Keratinocyte (primary cell): ENCODE measurements around the gene FMNL3. TPM values are rescaled to one million over a fixed set of nuclear protein-coding genes. Genes with fewer than 3 reads are reported as not detected.

ENCODE experiments used
- DNase-seq: peaks from one replicate; pipeline ENCODE4 v3.0.0-alpha.2; 2011; ENCODE audit warnings: low read depth, missing footprints, low spot score
- FAIRE-seq: peaks from 2 replicates; lab custom pipeline; 2011; peaks lifted over from hg19 to GRCh38; lab: Jason Lieb, UNC
- H2AFZ ChIP-seq: 2 replicates; pipeline ENCODE4 v1.6.0; 2012; ENCODE audit warnings: low read length, control low read depth, inconsistent platforms; ENCODE audit not compliant: control insufficient read depth
- H3K27ac ChIP-seq: 2 replicates; pipeline ENCODE4 v1.5.1; 2011; ENCODE audit warnings: low read length; ENCODE audit not compliant: control insufficient read depth, insufficient read depth
- H3K27me3 ChIP-seq: 3 replicates; pipeline ENCODE4 v1.6.0; 2011; ENCODE audit warnings: low read length; ENCODE audit not compliant: control insufficient read depth, insufficient read depth; ENCODE audit errors: extremely low read depth
- H3K36me3 ChIP-seq, 2 experiments: 2 replicates in 1 of 2; 3 replicates in 1 of 2; pipeline ENCODE4 v1.5.1; 2011; ENCODE audit warnings: low read length in 2 of 2, mild to moderate bottlenecking in 1 of 2; ENCODE audit not compliant: control insufficient read depth in 2 of 2, insufficient read depth in 2 of 2; ENCODE audit errors: extremely low read depth in 1 of 2
- H3K4me1 ChIP-seq: 3 replicates; pipeline ENCODE4 v1.5.1; 2011; ENCODE audit warnings: low read length; ENCODE audit not compliant: control insufficient read depth, insufficient read depth; ENCODE audit errors: extremely low read depth
- H3K4me2 ChIP-seq: 3 replicates; pipeline ENCODE4 v1.6.0; 2011; ENCODE audit warnings: low read depth, low read length; ENCODE audit not compliant: control insufficient read depth, insufficient read depth; ENCODE audit errors: extremely low read depth
- H3K4me3 ChIP-seq, 3 experiments: fragments of 200-600 bp in 1 of 3; sonication (generic) in 1 of 3; 2 replicates in 2 of 3; 3 replicates in 1 of 3; pipeline ENCODE4 v1.5.1; 2011 to 2016; ENCODE audit warnings: low read length in 3 of 3, mild to moderate bottlenecking in 3 of 3, control low read depth in 2 of 3, inconsistent platforms in 1 of 3, low read depth in 1 of 3, mixed read lengths in 1 of 3, mixed run types in 1 of 3, moderate library complexity in 1 of 3; ENCODE audit not compliant: control insufficient read depth in 2 of 3, insufficient read depth in 2 of 3; ENCODE audit errors: extremely low read depth in 1 of 3
- H3K79me2 ChIP-seq: 2 replicates; pipeline ENCODE4 v1.6.0; 2012; ENCODE audit warnings: low read length; ENCODE audit not compliant: control insufficient read depth, insufficient read depth
- H3K9ac ChIP-seq: 3 replicates; pipeline ENCODE4 v1.6.0; 2011; ENCODE audit warnings: low read length; ENCODE audit not compliant: control insufficient read depth, insufficient read depth; ENCODE audit errors: extremely low read depth
- H3K9me1 ChIP-seq: 3 replicates; pipeline ENCODE4 v1.6.0; 2011; ENCODE audit warnings: low read length; ENCODE audit not compliant: control insufficient read depth, insufficient read depth; ENCODE audit errors: extremely low read depth
- H3K9me3 ChIP-seq: 2 replicates; pipeline ENCODE4 v1.5.1; 2012; ENCODE audit warnings: low read depth, low read length; ENCODE audit not compliant: control insufficient read depth
- H4K20me1 ChIP-seq: 3 replicates; pipeline ENCODE4 v1.6.0; 2011; ENCODE audit warnings: low read length; ENCODE audit not compliant: control insufficient read depth, insufficient read depth; ENCODE audit errors: extremely low read depth
- CTCF ChIP-seq, 3 experiments: IDR thresholded peaks in 1 of 3; conservative IDR thresholded peaks in 1 of 3; optimal IDR thresholded peaks in 1 of 3; 2 replicates in 2 of 3; 3 replicates in 1 of 3; pipeline versions ENCODE3 to v1.5.1; 2011; ENCODE audit warnings: low read length in 3 of 3, mild to moderate bottlenecking in 3 of 3, moderate library complexity in 2 of 3, control low read depth in 1 of 3, inconsistent platforms in 1 of 3; ENCODE audit not compliant: insufficient read depth in 2 of 3; ENCODE audit errors: extremely low read depth in 1 of 3
- EZH2 ChIP-seq: IDR thresholded peaks from one replicate; pipeline ENCODE4 v1.6.1; 2012; ENCODE audit warnings: inconsistent platforms, mild to moderate bottlenecking, low read length, moderate library complexity
- dilution Hi-C: fragments of 300-500 bp; cut with MboI; formaldehyde crosslinking; loops from one replicate; pipeline ENCODE4 v1.7.0; 2020; ENCODE audit warnings: low sequenced_read_pairs; ENCODE audit not compliant: extremely low pct_ligation_motif_present
- polyA plus RNA-seq, 5 experiments: library from polyadenylated mRNA; depleted of rRNA in 3 of 5; stranded (reverse) in 3 of 5; stranded (forward) in 1 of 5; unstranded in 1 of 5; fragments of >200 nt; gene quantifications; 1 replicate in 1 of 5; 2 replicates in 3 of 5; 3 replicates in 1 of 5; pipeline versions ENCODE4 v1.2.1 to v1.2.3, GENCODE V29; 2011 to 2012; ENCODE audit warnings: missing spikeins in 2 of 5, low read depth in 1 of 5, low replicate concordance in 1 of 5

The FMNL3 gene
- polyA plus RNA-seq, 1 donor (not counting 4 experiments of a cell fraction or from before 2014, with no cell fraction given), result 1.1 TPM

- no peak for TF ChIP-seq EZH2
- no peak for TF ChIP-seq CTCF (optimal IDR thresholded peaks at IDR 0.05 in 1 of 3, IDR thresholded peaks at IDR 0.05 in 1 of 3, conservative IDR thresholded peaks at IDR 0.05 in 1 of 3; ENCODE audit: extremely low read depth in 1 of 3, insufficient read depth in 2 of 3, low read length in 3 of 3)
- no peak overlapping the region for H3K4me2 ChIP-seq
- no peak overlapping the region for H3K27ac ChIP-seq
- no peaks in the 10 kb centered on the region for H4K20me1 ChIP-seq
- dilution Hi-C loops, result no loop called here
- H3K36me3 ChIP-seq, result peaks cover 32 to 39% of the 10 kb centered on the region in 2 experiments
- H3K9ac ChIP-seq, result no peak overlapping the region
- H2AFZ ChIP-seq, result no peak overlapping the region
- H3K79me2 ChIP-seq, result no peaks in the 10 kb centered on the region
- no peaks in the 10 kb centered on the region for H3K4me1 ChIP-seq
- no peak overlapping the region for H3K4me3 ChIP-seq
- no peaks in the 10 kb centered on the region for H3K27me3 ChIP-seq
- no peaks in the 10 kb centered on the region for H3K9me3 ChIP-seq
- no peak for DNase-seq
- no peaks in the 10 kb centered on the region for H3K9me1 ChIP-seq
- no peak for FAIRE-seq
Measured at GRCh38 chr12:49635036-49635435, 72.2 kb downstream of the FMNL3 start.

GRCh38 chr12:49633703-49634345 is 73.4 kb downstream of the FMNL3 start:
- Histone ChIP-seq H3K4me1 (no peaks in the 10 kb centered on the region), H3K36me3 (peaks cover 30 to 39% of the 10 kb centered on the region in 2 experiments), H3K9me3 (no peaks in the 10 kb centered on the region), H4K20me1 (no peaks in the 10 kb centered on the region), H3K4me3 (no peak overlapping the region), H3K27me3 (no peaks in the 10 kb centered on the region), H3K79me2 (peaks cover under 1% of the 10 kb centered on the region), H3K9me1 (no peaks in the 10 kb centered on the region), H2AFZ (no peak overlapping the region), H3K4me2 (no peak overlapping the region), H3K9ac (no peak overlapping the region), H3K27ac (no peak overlapping the region)
- FAIRE-seq, result no peak
- dilution Hi-C loops, result no loop called here
- TF ChIP-seq CTCF (optimal IDR thresholded peaks at IDR 0.05 in 1 of 3, IDR thresholded peaks at IDR 0.05 in 1 of 3, conservative IDR thresholded peaks at IDR 0.05 in 1 of 3; ENCODE audit: extremely low read depth in 1 of 3, insufficient read depth in 2 of 3, low read length in 3 of 3) (no peak), EZH2 (no peak)
- no peak for DNase-seq
